Stimulated activated naive B cell treated with anti-CD40 and anti-IgM and Interleukin-4, amounts not matched to agents 10 μg/mL and 1 μg/mL and 100 μg/mL, for 72 hours (primary cell): Measurements from ENCODE around the gene HSPB2.

Experiments
- ATAC-seq, 2 donors: fragments of 150-1000 bp; cut with Tn5 transposase; replicated peaks; 2 replicates each; pipeline ENCODE4 v1.10.0; 2021; ENCODE audit warnings: moderate library complexity in 1 of 2
- DNase-seq: peaks from one replicate; pipeline ENCODE4 v3.0.0; 2021
- H3K27ac Mint-ChIP-seq: one replicate; pipeline ENCODE4 v1.8.0; 2022; ENCODE audit warnings: mild to moderate bottlenecking, mixed read lengths
- H3K27me3 Mint-ChIP-seq, 2 donors: one replicate each; pipeline ENCODE4 v1.8.0; 2022; ENCODE audit warnings: mixed read lengths in 2 of 2
- H3K36me3 Mint-ChIP-seq, 2 donors: one replicate each; pipeline ENCODE4 v1.8.0; 2022; ENCODE audit warnings: mixed read lengths in 2 of 2, mild to moderate bottlenecking in 1 of 2
- H3K4me1 Mint-ChIP-seq, 2 donors: one replicate each; pipeline ENCODE4 v1.8.0; 2022; ENCODE audit warnings: mixed read lengths in 2 of 2, mild to moderate bottlenecking in 1 of 2
- H3K4me3 Mint-ChIP-seq, 2 donors: one replicate each; pipeline ENCODE4 v1.8.0; 2022; ENCODE audit warnings: mild to moderate bottlenecking in 2 of 2, mixed read lengths in 2 of 2, moderate library complexity in 1 of 2
- H3K9me3 Mint-ChIP-seq, 2 donors: one replicate each; pipeline ENCODE4 v1.8.0; 2022; ENCODE audit warnings: mixed read lengths in 2 of 2, mild to moderate bottlenecking in 1 of 2

The HSPB2 gene

GRCh38 chr11:111938687-111939160 is 26.2 kb downstream of the HSPB2 start:
- DNase-seq (peak; percentile 70), ATAC-seq (peak; percentile 94)
- Mint-ChIP-seq H3K27ac (peak overlapping the region; percentile 52), H3K4me3 (peak overlapping the region; percentile 71 to 87), H3K4me1 (peaks cover 30 to 46% of the 10 kb centered on the region in 2 donors), H3K36me3 (no peaks in the 10 kb centered on the region), H3K9me3 (no peaks in the 10 kb centered on the region), H3K27me3 (peaks cover 0 to 6% of the 10 kb centered on the region in 2 donors)

- peaks cover 0 to 6% of the 10 kb centered on the region in 2 donors for H3K27me3 Mint-ChIP-seq
- no peak overlapping the region for H3K27ac Mint-ChIP-seq
- no peaks in the 10 kb centered on the region for H3K9me3 Mint-ChIP-seq
- H3K36me3 Mint-ChIP-seq, result no peaks in the 10 kb centered on the region
- ATAC-seq (no peak), DNase-seq (no peak)
- H3K4me1 Mint-ChIP-seq, result peaks cover 34 to 56% of the 10 kb centered on the region in 2 donors
- H3K4me3 Mint-ChIP-seq, result no peak overlapping the region
Measured at GRCh38 chr11:111939836-111940604, 27.5 kb downstream of the HSPB2 start.

- Mint-ChIP-seq H3K36me3 (no peaks in the 10 kb centered on the region), H3K4me3 (no peak overlapping the region), H3K27ac (no peak overlapping the region), H3K4me1 (peaks cover 24 to 47% of the 10 kb centered on the region in 2 donors), H3K27me3 (peaks cover 0 to 6% of the 10 kb centered on the region in 2 donors), H3K9me3 (no peaks in the 10 kb centered on the region)
- no peak for ATAC-seq
- DNase-seq, result no peak
Measured at GRCh38 chr11:111941963-111942362, 29.4 kb downstream of the HSPB2 start.

- Mint-ChIP-seq H3K4me3 (no peak overlapping the region), H3K36me3 (no peaks in the 10 kb centered on the region), H3K9me3 (no peaks in the 10 kb centered on the region), H3K4me1 (peaks cover 23 to 44% of the 10 kb centered on the region in 2 donors), H3K27ac (no peak overlapping the region), H3K27me3 (peaks cover 0 to 6% of the 10 kb centered on the region in 2 donors)
- no peak for DNase-seq
- ATAC-seq, result no peak
Measured at GRCh38 chr11:111942829-111943228, 30.3 kb downstream of the HSPB2 start.

GRCh38 chr11:111944139-111944538 is 31.6 kb downstream of the HSPB2 start:
- ATAC-seq, result no peak
- H3K27ac Mint-ChIP-seq, result no peak overlapping the region
- peaks cover 0 to 6% of the 10 kb centered on the region in 2 donors for H3K27me3 Mint-ChIP-seq
- no peaks in the 10 kb centered on the region for H3K9me3 Mint-ChIP-seq
- H3K4me3 Mint-ChIP-seq, result no peak overlapping the region
- DNase-seq, result no peak
- H3K4me1 Mint-ChIP-seq, result peaks cover 11 to 40% of the 10 kb centered on the region in 2 donors
- no peaks in the 10 kb centered on the region for H3K36me3 Mint-ChIP-seq

DNA sequence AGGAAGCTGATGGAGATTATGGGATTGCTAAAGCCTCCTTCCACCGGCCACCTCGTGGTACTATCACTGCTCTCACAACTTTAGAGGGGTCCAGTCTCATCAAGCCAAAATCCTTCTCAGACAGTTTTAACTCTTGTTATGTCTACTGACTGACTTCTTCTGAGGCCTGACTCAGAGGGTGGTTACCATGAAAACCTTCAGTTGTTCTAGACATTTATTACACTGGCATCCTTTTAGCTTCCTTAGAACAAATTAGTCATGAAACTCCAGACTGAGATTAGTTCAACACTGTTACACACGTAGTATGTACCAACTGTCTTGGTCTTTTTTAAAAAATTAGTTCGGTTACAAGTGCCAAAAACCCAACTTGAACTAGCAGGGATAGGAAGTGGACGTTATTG is 32.1 kb downstream of the HSPB2 start:
- peaks cover 0 to 6% of the 10 kb centered on the region in 2 donors for H3K27me3 Mint-ChIP-seq
- no peaks in the 10 kb centered on the region for H3K36me3 Mint-ChIP-seq
- peaks cover 13 to 41% of the 10 kb centered on the region in 2 donors for H3K4me1 Mint-ChIP-seq
- no peak overlapping the region for H3K4me3 Mint-ChIP-seq
- ATAC-seq (peak; percentile 53 to 70), DNase-seq (no peak)
- no peak overlapping the region for H3K27ac Mint-ChIP-seq
- H3K9me3 Mint-ChIP-seq, result no peaks in the 10 kb centered on the region

GRCh38 chr11:111945198-111945597 is 32.7 kb downstream of the HSPB2 start:
- Mint-ChIP-seq H3K27me3 (peaks cover 0 to 6% of the 10 kb centered on the region in 2 donors), H3K9me3 (no peaks in the 10 kb centered on the region), H3K4me3 (no peak overlapping the region), H3K27ac (no peak overlapping the region), H3K36me3 (no peaks in the 10 kb centered on the region), H3K4me1 (peaks cover 14 to 44% of the 10 kb centered on the region in 2 donors)
- ATAC-seq (no peak), DNase-seq (no peak)

DNA sequence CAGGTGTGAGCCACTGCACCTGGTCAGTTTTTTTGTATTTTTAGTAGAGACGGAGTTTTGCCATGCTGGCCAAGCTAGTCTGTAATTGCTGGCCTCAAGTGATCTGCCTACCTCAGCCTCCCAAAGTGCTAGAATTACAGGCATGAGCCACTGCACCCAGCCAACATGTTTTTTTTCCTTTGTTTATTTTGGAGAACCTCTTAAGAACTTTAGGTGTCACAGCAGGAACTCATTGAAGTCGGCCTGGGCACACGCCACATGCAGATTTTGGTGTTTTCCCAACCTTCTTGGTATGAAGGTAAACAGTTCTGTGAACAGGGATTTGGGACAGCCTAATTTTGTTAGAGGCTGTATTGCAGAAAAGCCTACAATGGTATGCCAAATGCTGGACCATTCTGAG is 34.0 kb downstream of the HSPB2 start:
- Mint-ChIP-seq H3K9me3 (no peaks in the 10 kb centered on the region), H3K27me3 (no peaks in the 10 kb centered on the region), H3K27ac (no peak overlapping the region), H3K4me3 (no peak overlapping the region), H3K36me3 (peaks cover 0 to under 1% of the 10 kb centered on the region in 2 donors), H3K4me1 (peaks cover 14 to 44% of the 10 kb centered on the region in 2 donors)
- DNase-seq, result no peak
- ATAC-seq, result no peak

DNA sequence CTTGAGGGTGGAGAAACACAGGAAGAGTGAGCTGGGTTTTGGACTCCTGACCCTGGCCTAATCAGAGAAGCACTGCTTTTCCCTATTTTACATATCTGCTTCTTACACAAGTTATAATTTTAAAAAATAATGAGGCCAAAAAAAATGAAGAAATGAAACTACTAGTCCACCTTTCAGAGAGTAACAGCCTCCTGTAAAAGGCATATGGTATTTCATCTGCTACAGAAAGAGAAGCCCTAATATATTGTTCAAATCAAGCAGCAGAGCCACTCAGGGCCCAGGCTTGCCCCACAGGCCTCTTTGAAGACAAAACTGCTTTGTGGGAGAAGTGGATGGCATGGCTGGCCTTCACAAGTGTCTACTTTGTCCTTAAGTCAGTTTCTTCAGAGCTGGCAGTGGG is 34.6 kb downstream of the HSPB2 start:
- DNase-seq, result no peak
- peaks cover 0 to 4% of the 10 kb centered on the region in 2 donors for H3K36me3 Mint-ChIP-seq
- H3K9me3 Mint-ChIP-seq, result peaks cover 0 to 2% of the 10 kb centered on the region in 2 donors
- no peak overlapping the region for H3K4me3 Mint-ChIP-seq
- H3K4me1 Mint-ChIP-seq, result peaks cover 14 to 44% of the 10 kb centered on the region in 2 donors
- H3K27ac Mint-ChIP-seq, result peak overlapping the region; percentile 25
- peak; percentile 67 to 82 for ATAC-seq
- H3K27me3 Mint-ChIP-seq, result no peaks in the 10 kb centered on the region

DNA sequence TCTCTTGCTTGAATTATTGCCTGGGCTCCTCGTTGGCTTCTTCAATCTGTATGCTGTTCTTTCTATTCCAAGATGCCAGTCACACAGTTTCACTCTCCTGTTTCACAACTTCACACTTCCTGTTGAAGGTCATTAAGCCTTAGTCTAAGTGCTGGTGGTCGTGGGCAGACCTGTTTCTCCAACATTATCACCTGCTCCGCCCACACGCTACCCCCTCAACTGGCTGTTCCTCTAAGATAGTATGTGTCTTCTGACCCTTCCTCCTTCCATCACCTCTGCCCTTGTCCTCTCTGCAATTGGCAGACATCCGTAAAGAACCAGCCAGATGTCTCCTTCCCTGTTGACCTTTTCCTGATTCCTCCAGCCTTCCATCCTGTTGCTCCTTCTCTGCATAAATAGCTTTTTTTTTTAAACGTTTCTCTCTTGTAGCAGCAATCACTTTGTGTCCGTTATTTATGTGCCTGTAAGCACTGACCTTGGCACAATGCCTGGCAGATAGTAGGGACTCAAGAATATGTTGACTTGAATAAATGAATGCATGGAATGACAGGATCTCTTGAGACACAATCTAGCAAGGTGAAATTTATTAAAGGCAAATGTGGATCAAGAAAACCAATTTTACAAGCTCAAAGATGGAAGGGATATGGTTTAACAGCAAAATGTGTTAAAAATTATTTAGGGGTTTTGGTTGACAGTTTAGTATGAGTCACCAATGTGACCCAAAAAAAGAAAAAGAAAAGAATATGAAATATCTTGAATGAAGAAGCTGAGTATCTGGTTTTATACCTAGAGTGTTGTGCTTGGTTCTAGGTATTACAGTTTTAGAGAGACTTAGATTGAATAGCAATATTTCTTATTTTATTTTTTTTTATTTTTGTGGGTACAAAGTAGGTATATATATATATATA is 37.2 kb downstream of the HSPB2 start:
- no peaks in the 10 kb centered on the region for H3K27me3 Mint-ChIP-seq
- H3K9me3 Mint-ChIP-seq, result peaks cover 0 to 2% of the 10 kb centered on the region in 2 donors
- DNase-seq (no peak), ATAC-seq (no peak)
- no peak overlapping the region for H3K27ac Mint-ChIP-seq
- H3K4me3 Mint-ChIP-seq, result no peak overlapping the region
- H3K36me3 Mint-ChIP-seq, result peaks cover 0 to 4% of the 10 kb centered on the region in 2 donors
- H3K4me1 Mint-ChIP-seq, result peaks cover 14 to 36% of the 10 kb centered on the region in 2 donors

GRCh38 chr11:111951565-111951964 is 39.0 kb downstream of the HSPB2 start:
- peaks cover 12 to 28% of the 10 kb centered on the region in 2 donors for H3K4me1 Mint-ChIP-seq
- no peak overlapping the region for H3K27ac Mint-ChIP-seq
- peaks cover 0 to 4% of the 10 kb centered on the region in 2 donors for H3K36me3 Mint-ChIP-seq
- no peak overlapping the region for H3K4me3 Mint-ChIP-seq
- ATAC-seq (no peak), DNase-seq (no peak)
- H3K27me3 Mint-ChIP-seq, result no peaks in the 10 kb centered on the region
- peaks cover 0 to 2% of the 10 kb centered on the region in 2 donors for H3K9me3 Mint-ChIP-seq

DNA sequence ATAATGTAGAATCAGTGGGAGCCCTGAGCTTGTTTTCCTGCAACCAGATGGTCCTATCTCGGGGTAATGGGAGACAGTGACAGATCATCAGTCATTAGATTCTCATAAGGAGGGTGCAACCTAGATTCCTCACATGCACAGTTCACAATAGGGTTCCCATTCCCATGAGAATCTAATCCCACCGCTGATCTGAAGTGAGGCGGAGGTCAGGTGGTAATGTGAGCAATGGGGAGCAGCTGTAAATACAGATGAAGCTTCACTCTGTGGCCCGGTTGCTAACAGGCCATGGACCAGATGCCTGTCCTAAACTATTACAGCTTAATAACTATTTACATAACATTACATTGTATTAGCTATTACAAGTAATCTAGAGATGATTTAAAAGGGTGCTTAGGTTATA is 41.6 kb downstream of the HSPB2 start:
- no peak for DNase-seq
- no peak for ATAC-seq
- no peak overlapping the region for H3K27ac Mint-ChIP-seq
- H3K27me3 Mint-ChIP-seq, result peaks cover 5 to 7% of the 10 kb centered on the region in 2 donors
- peaks cover 8% of the 10 kb centered on the region in 2 donors for H3K4me1 Mint-ChIP-seq
- H3K4me3 Mint-ChIP-seq, result no peak overlapping the region
- H3K9me3 Mint-ChIP-seq, result peaks cover 0 to 3% of the 10 kb centered on the region in 2 donors
- H3K36me3 Mint-ChIP-seq, result peaks cover 0 to 4% of the 10 kb centered on the region in 2 donors

- Mint-ChIP-seq H3K4me1 (peaks cover 0 to 2% of the 10 kb centered on the region in 2 donors), H3K9me3 (peaks cover 0 to 1% of the 10 kb centered on the region in 2 donors), H3K27me3 (peaks cover 5 to 7% of the 10 kb centered on the region in 2 donors), H3K27ac (no peak overlapping the region), H3K4me3 (no peak overlapping the region), H3K36me3 (no peaks in the 10 kb centered on the region)
- ATAC-seq (no peak), DNase-seq (no peak)
Measured at GRCh38 chr11:111957663-111958444, 45.3 kb downstream of the HSPB2 start.

DNA sequence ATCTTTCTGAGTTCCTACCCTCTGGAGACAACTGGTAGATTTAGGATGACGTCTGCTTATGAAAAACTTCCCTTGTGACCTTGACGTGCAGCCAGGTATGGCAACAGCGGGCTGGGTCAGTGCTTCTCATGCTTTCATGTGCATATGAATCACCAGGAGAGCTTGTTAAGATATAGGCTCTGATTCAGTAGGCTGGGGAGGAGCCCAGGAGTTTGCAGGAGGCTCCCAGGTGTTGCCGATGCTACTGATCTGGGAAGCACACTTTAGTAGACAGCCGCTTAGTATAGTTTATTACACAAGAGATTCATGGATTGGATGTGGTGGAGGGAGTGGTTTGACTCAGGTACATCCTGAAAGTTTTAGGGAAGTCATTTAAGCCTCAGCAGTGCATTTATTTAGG is 48.4 kb downstream of the HSPB2 start:
- Mint-ChIP-seq H3K4me1 (no peaks in the 10 kb centered on the region), H3K27me3 (peaks cover 5 to 7% of the 10 kb centered on the region in 2 donors), H3K27ac (no peak overlapping the region), H3K36me3 (no peaks in the 10 kb centered on the region), H3K4me3 (no peak overlapping the region), H3K9me3 (peaks cover 0 to 1% of the 10 kb centered on the region in 2 donors)
- DNase-seq (no peak), ATAC-seq (no peak)
